HG03571 (cell line): ENCODE measurements around the gene MOCS1.

ENCODE experiments used
- ATAC-seq: cut with Tn5 transposase; IDR thresholded peaks from one replicate; pipeline ENCODE4 v1.9.1; 2021; ENCODE audit not compliant: unreplicated experiment

The MOCS1 gene

GRCh38 chr6:39881851-39882530, 52.3 kb downstream of the MOCS1 start:
- ATAC-seq: no peak

- ATAC-seq: no peak
Observed at GRCh38 chr6:39880594-39880993, 53.7 kb downstream of the MOCS1 start.

- ATAC-seq: no peak
Observed at GRCh38 chr6:39879535-39879934, 54.7 kb downstream of the MOCS1 start.

GRCh38 chr6:39876826-39877225, 57.4 kb downstream of the MOCS1 start:
- ATAC-seq: no peak

- ATAC-seq: no peak
Observed at GRCh38 chr6:39876111-39876510, 58.2 kb downstream of the MOCS1 start.

GRCh38 chr6:39873439-39873838, 60.8 kb downstream of the MOCS1 start:
- ATAC-seq: no peak

GRCh38 chr6:39870950-39871349, 63.3 kb downstream of the MOCS1 start:
- ATAC-seq: no peak

GRCh38 chr6:39867592-39867991, 66.7 kb downstream of the MOCS1 start:
- ATAC-seq: no peak

- ATAC-seq: no peak
Observed at GRCh38 chr6:39865011-39865888, 69.0 kb downstream of the MOCS1 start.

- no peak for ATAC-seq
Observed at GRCh38 chr6:39861663-39862062, 72.6 kb downstream of the MOCS1 start.

- no peak for ATAC-seq
Observed at GRCh38 chr6:39859025-39859424, 75.2 kb downstream of the MOCS1 start.

GRCh38 chr6:39855356-39855995, 78.8 kb downstream of the MOCS1 start:
- no peak for ATAC-seq
